ENCODE data around the gene TEAD4. TPM values are rescaled to one million over a fixed set of nuclear protein-coding genes. Genes with fewer than 3 reads are reported as not detected.

TEAD4 gene
- total and polyA plus RNA-seq, 2 donors (not counting 1 experiment from before 2014, with no cell fraction given), result 6.3 to 14.3 TPM

- no peaks in the 10 kb centered on the region for H3K4me1 ChIP-seq (ENCODE audit: control insufficient read depth, extremely low read depth, insufficient read depth, low read length)
- H3K36me3 ChIP-seq (ENCODE audit: control insufficient read depth, insufficient read depth, low read length), result no peaks in the 10 kb centered on the region
- TF ChIP-seq EZH2 (IDR thresholded peaks at IDR 0.05; ENCODE audit: low read length, missing control alignments) (no peak), CTCF (conservative IDR thresholded peaks at IDR 0.05 in 1 of 2, IDR thresholded peaks at IDR 0.05 in 1 of 2; ENCODE audit: low read depth in 1 of 2, low read length in 2 of 2) (no peak)
- no peak overlapping the region for H3K4me2 ChIP-seq (ENCODE audit: extremely low read depth, insufficient read depth, low read length)
- no peak overlapping the region for H3K9ac ChIP-seq (ENCODE audit: insufficient read depth, low read length)
- H3K79me2 ChIP-seq (ENCODE audit: control insufficient read depth, insufficient read depth, low read length), result no peaks in the 10 kb centered on the region
- no peaks in the 10 kb centered on the region for H3K9me3 ChIP-seq (ENCODE audit: control insufficient read depth, insufficient read depth, low read depth, low read length)
- DNase-seq (ENCODE audit: low read depth in 2 of 2), result no peak
- H2AFZ ChIP-seq (ENCODE audit: low read length), result no peak overlapping the region
- H4K20me1 ChIP-seq (ENCODE audit: control insufficient read depth, extremely low read depth, insufficient read depth, low read length), result no peaks in the 10 kb centered on the region
- H3K4me3 ChIP-seq (replicated peaks in 1 of 4; ENCODE audit: control extremely low read depth in 1 of 4, insufficient read depth in 1 of 4, low read depth in 3 of 4, low read length in 4 of 4), result no peak overlapping the region
- peaks cover 2% of the 10 kb centered on the region for H3K27me3 ChIP-seq (ENCODE audit: control insufficient read depth, insufficient read depth, low read length)
- no peak overlapping the region for H3K27ac ChIP-seq (ENCODE audit: insufficient read depth, low read length)
Observed at GRCh38 chr12:3049176-3049575, 90.0 kb downstream of the TEAD4 start.

GRCh38 chr12:3049611-3050249 is 90.5 kb downstream of the TEAD4 start:
- H3K27ac ChIP-seq (ENCODE audit: insufficient read depth, low read length), result no peak overlapping the region
- no peak overlapping the region for H3K4me2 ChIP-seq (ENCODE audit: extremely low read depth, insufficient read depth, low read length)
- H3K4me3 ChIP-seq (replicated peaks in 1 of 4; ENCODE audit: control extremely low read depth in 1 of 4, insufficient read depth in 1 of 4, low read depth in 3 of 4, low read length in 4 of 4), result no peak overlapping the region
- TF ChIP-seq CTCF (conservative IDR thresholded peaks at IDR 0.05 in 1 of 2, IDR thresholded peaks at IDR 0.05 in 1 of 2; ENCODE audit: low read depth in 1 of 2, low read length in 2 of 2) (no peak), EZH2 (IDR thresholded peaks at IDR 0.05; ENCODE audit: low read length, missing control alignments) (no peak)
- no peaks in the 10 kb centered on the region for H3K9me3 ChIP-seq (ENCODE audit: control insufficient read depth, insufficient read depth, low read depth, low read length)
- no peak overlapping the region for H3K9ac ChIP-seq (ENCODE audit: insufficient read depth, low read length)
- DNase-seq (ENCODE audit: low read depth in 2 of 2), result no peak
- no peaks in the 10 kb centered on the region for H3K4me1 ChIP-seq (ENCODE audit: control insufficient read depth, extremely low read depth, insufficient read depth, low read length)
- no peaks in the 10 kb centered on the region for H3K79me2 ChIP-seq (ENCODE audit: control insufficient read depth, insufficient read depth, low read length)
- no peaks in the 10 kb centered on the region for H3K36me3 ChIP-seq (ENCODE audit: control insufficient read depth, insufficient read depth, low read length)
- no peaks in the 10 kb centered on the region for H4K20me1 ChIP-seq (ENCODE audit: control insufficient read depth, extremely low read depth, insufficient read depth, low read length)
- no peak overlapping the region for H2AFZ ChIP-seq (ENCODE audit: low read length)
- peaks cover 6% of the 10 kb centered on the region for H3K27me3 ChIP-seq (ENCODE audit: control insufficient read depth, insufficient read depth, low read length)

GRCh38 chr12:3054374-3054773 is 95.2 kb downstream of the TEAD4 start:
- no peak for TF ChIP-seq CTCF (conservative IDR thresholded peaks at IDR 0.05 in 1 of 2, IDR thresholded peaks at IDR 0.05 in 1 of 2; ENCODE audit: low read depth in 1 of 2, low read length in 2 of 2)
- no peak for TF ChIP-seq EZH2 (IDR thresholded peaks at IDR 0.05; ENCODE audit: low read length, missing control alignments)
- Histone ChIP-seq H3K4me2 (ENCODE audit: extremely low read depth, insufficient read depth, low read length) (no peak overlapping the region), H3K4me1 (ENCODE audit: control insufficient read depth, extremely low read depth, insufficient read depth, low read length) (no peaks in the 10 kb centered on the region), H3K9ac (ENCODE audit: insufficient read depth, low read length) (no peak overlapping the region), H3K36me3 (ENCODE audit: control insufficient read depth, insufficient read depth, low read length) (no peaks in the 10 kb centered on the region), H3K79me2 (ENCODE audit: control insufficient read depth, insufficient read depth, low read length) (no peaks in the 10 kb centered on the region), H2AFZ (ENCODE audit: low read length) (no peak overlapping the region), H4K20me1 (ENCODE audit: control insufficient read depth, extremely low read depth, insufficient read depth, low read length) (no peaks in the 10 kb centered on the region), H3K27me3 (ENCODE audit: control insufficient read depth, insufficient read depth, low read length) (peaks cover 8% of the 10 kb centered on the region), H3K27ac (ENCODE audit: insufficient read depth, low read length) (no peak overlapping the region), H3K9me3 (ENCODE audit: control insufficient read depth, insufficient read depth, low read depth, low read length) (no peaks in the 10 kb centered on the region), H3K4me3 (replicated peaks in 1 of 4; ENCODE audit: control extremely low read depth in 1 of 4, insufficient read depth in 1 of 4, low read depth in 3 of 4, low read length in 4 of 4) (no peak overlapping the region)
- no peak for DNase-seq (ENCODE audit: low read depth in 2 of 2)
